Measurements from ENCODE around the gene SNRPE.

- no peak for TF ChIP-seq CTCF (IDR thresholded peaks at IDR 0.05; ENCODE audit: insufficient read depth, low read depth, low read length)
- no peak for TF ChIP-seq EZH2 (IDR thresholded peaks at IDR 0.05; ENCODE audit: insufficient read depth, low read length)
Observed at GRCh38 chr1:203858055-203858454, 3.3 kb upstream of the SNRPE start.
